Measurements from ENCODE around the gene MAML3. TPM values are rescaled to one million over a fixed set of nuclear protein-coding genes. Genes with fewer than 3 reads are reported as not detected.

Gene MAML3
- total RNA-seq, 5 donors from 2014 or later (not counting 1 experiment from before 2014, with no cell fraction given): 2.0 to 3.4 (median 2.7) TPM

- Histone ChIP-seq H3K4me3 (ENCODE audit: control insufficient read depth in 1 of 2, extremely low read depth in 1 of 2, low read length in 1 of 2) (no peak overlapping the region), H3K27me3 (replicated peaks in 1 of 2; ENCODE audit: control insufficient read depth in 2 of 2, extremely low read depth in 1 of 2, insufficient read depth in 2 of 2, low read length in 1 of 2) (no peaks in the 10 kb centered on the region), H3K36me3 (ENCODE audit: control insufficient read depth in 2 of 2, extremely low read depth in 1 of 2, insufficient read depth in 1 of 2, low read length in 1 of 2) (no peaks in the 10 kb centered on the region), H3K27ac (ENCODE audit: low read length) (no peak overlapping the region), H3K4me1 (ENCODE audit: control insufficient read depth in 1 of 2, extremely low read depth in 1 of 2, insufficient read depth in 2 of 2, low read length in 2 of 2) (no peaks in the 10 kb centered on the region), H3K9me3 (no peaks in the 10 kb centered on the region)
- no peaks in the 10 kb centered on the region for H3K36me3 Mint-ChIP-seq
- DNase-seq (no peak), ATAC-seq (replicated peaks in 1 of 4) (no peak)
- no peak overlapping the region for H3K4me3 Mint-ChIP-seq
- no peak overlapping the region for H3K27ac Mint-ChIP-seq
- peaks cover 0 to 7% (median 0%) of the 10 kb centered on the region in 3 donors for H3K4me1 Mint-ChIP-seq
- no peaks in the 10 kb centered on the region for H3K27me3 Mint-ChIP-seq
- WGBS (ENCODE audit: insufficient coverage): no CpG with 5 or more reads among the region's 2 CpGs
- H3K9me3 Mint-ChIP-seq: no peaks in the 10 kb centered on the region
- ChIA-PET POLR2A (no interaction called here), CTCF (interaction anchor here in 1 of 2 donors (0.7 kb wide), 1 partner anchor 10 kb away, joined by 4 read pairs; no protein-coding TSS in a partner anchor)
These were observed 477.6 kb downstream of the MAML3 start for GRCh38 chr4:139676365-139676764.

- H3K36me3 ChIP-seq (ENCODE audit: control insufficient read depth in 2 of 2, extremely low read depth in 1 of 2, insufficient read depth in 1 of 2, low read length in 1 of 2): no peaks in the 10 kb centered on the region
- Mint-ChIP-seq H3K4me1 (peaks cover 0 to 3% (median 0%) of the 10 kb centered on the region in 3 donors), H3K27ac (no peak overlapping the region), H3K9me3 (no peaks in the 10 kb centered on the region), H3K4me3 (no peak overlapping the region), H3K36me3 (no peaks in the 10 kb centered on the region), H3K27me3 (no peaks in the 10 kb centered on the region)
- ATAC-seq (replicated peaks in 1 of 4) (no peak), DNase-seq (no peak)
- no peaks in the 10 kb centered on the region for H3K27me3 ChIP-seq (replicated peaks in 1 of 2; ENCODE audit: control insufficient read depth in 2 of 2, extremely low read depth in 1 of 2, insufficient read depth in 2 of 2, low read length in 1 of 2)
- ChIA-PET POLR2A (no interaction called here), CTCF (interaction anchor here in 1 of 2 donors (0.7 kb wide), 1 partner anchor 19 kb away, joined by 3 read pairs; no protein-coding TSS in a partner anchor)
- WGBS (ENCODE audit: insufficient coverage): 94% methylated on average over 6 of the region's 9 CpGs
- no peaks in the 10 kb centered on the region for H3K4me1 ChIP-seq (ENCODE audit: control insufficient read depth in 1 of 2, extremely low read depth in 1 of 2, insufficient read depth in 2 of 2, low read length in 2 of 2)
- no peak overlapping the region for H3K4me3 ChIP-seq (ENCODE audit: control insufficient read depth in 1 of 2, extremely low read depth in 1 of 2, low read length in 1 of 2)
- no peak overlapping the region for H3K27ac ChIP-seq (ENCODE audit: low read length)
- no peaks in the 10 kb centered on the region for H3K9me3 ChIP-seq
These were observed 478.3 kb downstream of the MAML3 start for GRCh38 chr4:139675651-139676050.

GRCh38 chr4:139674875-139675550, 479.0 kb downstream of the MAML3 start:
- H3K36me3 Mint-ChIP-seq: no peaks in the 10 kb centered on the region
- H3K36me3 ChIP-seq (ENCODE audit: control insufficient read depth in 2 of 2, extremely low read depth in 1 of 2, insufficient read depth in 1 of 2, low read length in 1 of 2): no peaks in the 10 kb centered on the region
- H3K9me3 Mint-ChIP-seq: no peaks in the 10 kb centered on the region
- H3K4me1 Mint-ChIP-seq: no peaks in the 10 kb centered on the region
- H3K4me1 ChIP-seq (ENCODE audit: control insufficient read depth in 1 of 2, extremely low read depth in 1 of 2, insufficient read depth in 2 of 2, low read length in 2 of 2): no peaks in the 10 kb centered on the region
- ChIA-PET POLR2A (no interaction called here), CTCF (interaction anchor here in 1 of 2 donors (0.7 to 1.1 kb wide), 3 partner anchors 14 to 1686 kb away, joined by 3 to 4 read pairs (median 3); no protein-coding TSS in a partner anchor)
- no peaks in the 10 kb centered on the region for H3K27me3 ChIP-seq (replicated peaks in 1 of 2; ENCODE audit: control insufficient read depth in 2 of 2, extremely low read depth in 1 of 2, insufficient read depth in 2 of 2, low read length in 1 of 2)
- no peak overlapping the region for H3K4me3 ChIP-seq (ENCODE audit: control insufficient read depth in 1 of 2, extremely low read depth in 1 of 2, low read length in 1 of 2)
- DNase-seq: no peak
- no peak for ATAC-seq (replicated peaks in 1 of 4)
- whole genome bisulfite sequencing (ENCODE audit: insufficient coverage): 87% methylated on average over 5 of the region's 10 CpGs
- no peak overlapping the region for H3K27ac ChIP-seq (ENCODE audit: low read length)
- no peaks in the 10 kb centered on the region for H3K9me3 ChIP-seq
- H3K4me3 Mint-ChIP-seq: no peak overlapping the region
- no peaks in the 10 kb centered on the region for H3K27me3 Mint-ChIP-seq
- no peak overlapping the region for H3K27ac Mint-ChIP-seq

GRCh38 chr4:139672732-139673131, 481.3 kb downstream of the MAML3 start:
- no peaks in the 10 kb centered on the region for H3K36me3 ChIP-seq (ENCODE audit: control insufficient read depth in 2 of 2, extremely low read depth in 1 of 2, insufficient read depth in 1 of 2, low read length in 1 of 2)
- no peaks in the 10 kb centered on the region for H3K9me3 Mint-ChIP-seq
- no peaks in the 10 kb centered on the region for H3K36me3 Mint-ChIP-seq
- H3K9me3 ChIP-seq: no peaks in the 10 kb centered on the region
- no peak overlapping the region for H3K27ac Mint-ChIP-seq
- H3K4me1 Mint-ChIP-seq: no peaks in the 10 kb centered on the region
- H3K27me3 Mint-ChIP-seq: no peaks in the 10 kb centered on the region
- ChIA-PET POLR2A (no interaction called here), CTCF (interaction anchor here (0.5 to 0.7 kb wide), 5 partner anchors 15 to 886 kb away, joined by 3 to 8 read pairs (median 4); no protein-coding TSS in a partner anchor)
- no peak overlapping the region for H3K4me3 ChIP-seq (ENCODE audit: control insufficient read depth in 1 of 2, extremely low read depth in 1 of 2, low read length in 1 of 2)
- no peak overlapping the region for H3K27ac ChIP-seq (ENCODE audit: low read length)
- 100% methylated on average over 2 of the region's 4 CpGs for WGBS (ENCODE audit: insufficient coverage)
- no peaks in the 10 kb centered on the region for H3K4me1 ChIP-seq (ENCODE audit: control insufficient read depth in 1 of 2, extremely low read depth in 1 of 2, insufficient read depth in 2 of 2, low read length in 2 of 2)
- DNase-seq: no peak
- no peaks in the 10 kb centered on the region for H3K27me3 ChIP-seq (replicated peaks in 1 of 2; ENCODE audit: control insufficient read depth in 2 of 2, extremely low read depth in 1 of 2, insufficient read depth in 2 of 2, low read length in 1 of 2)
- no peak for ATAC-seq (replicated peaks in 1 of 4)
- no peak overlapping the region for H3K4me3 Mint-ChIP-seq

GRCh38 chr4:139672215-139672614, 481.8 kb downstream of the MAML3 start:
- DNase-seq (no peak), ATAC-seq (replicated peaks in 1 of 4) (no peak)
- Mint-ChIP-seq H3K9me3 (no peaks in the 10 kb centered on the region), H3K27ac (no peak overlapping the region), H3K4me1 (peaks cover 0 to 4% (median 0%) of the 10 kb centered on the region in 3 donors), H3K4me3 (no peak overlapping the region), H3K27me3 (no peaks in the 10 kb centered on the region), H3K36me3 (no peaks in the 10 kb centered on the region)
- no peaks in the 10 kb centered on the region for H3K9me3 ChIP-seq
- WGBS (ENCODE audit: insufficient coverage): no CpG with 5 or more reads among the region's 2 CpGs
- ChIA-PET POLR2A (no interaction called here), CTCF (interaction anchor here (0.5 to 0.7 kb wide), 4 partner anchors 14 to 886 kb away, joined by 3 to 8 read pairs (median 3); no protein-coding TSS in a partner anchor)
- no peak overlapping the region for H3K4me3 ChIP-seq (ENCODE audit: control insufficient read depth in 1 of 2, extremely low read depth in 1 of 2, low read length in 1 of 2)
- H3K27me3 ChIP-seq (replicated peaks in 1 of 2; ENCODE audit: control insufficient read depth in 2 of 2, extremely low read depth in 1 of 2, insufficient read depth in 2 of 2, low read length in 1 of 2): no peaks in the 10 kb centered on the region
- H3K4me1 ChIP-seq (ENCODE audit: control insufficient read depth in 1 of 2, extremely low read depth in 1 of 2, insufficient read depth in 2 of 2, low read length in 2 of 2): peaks cover 0 to under 1% of the 10 kb centered on the region in 2 experiments
- H3K36me3 ChIP-seq (ENCODE audit: control insufficient read depth in 2 of 2, extremely low read depth in 1 of 2, insufficient read depth in 1 of 2, low read length in 1 of 2): no peaks in the 10 kb centered on the region
- no peak overlapping the region for H3K27ac ChIP-seq (ENCODE audit: low read length)

- Histone ChIP-seq H3K4me1 (ENCODE audit: control insufficient read depth in 1 of 2, extremely low read depth in 1 of 2, insufficient read depth in 2 of 2, low read length in 2 of 2) (peaks cover 6 to 14% of the 10 kb centered on the region in 2 experiments), H3K9me3 (no peaks in the 10 kb centered on the region), H3K36me3 (ENCODE audit: control insufficient read depth in 2 of 2, extremely low read depth in 1 of 2, insufficient read depth in 1 of 2, low read length in 1 of 2) (no peaks in the 10 kb centered on the region), H3K4me3 (ENCODE audit: control insufficient read depth in 1 of 2, extremely low read depth in 1 of 2, low read length in 1 of 2) (no peak overlapping the region), H3K27me3 (replicated peaks in 1 of 2; ENCODE audit: control insufficient read depth in 2 of 2, extremely low read depth in 1 of 2, insufficient read depth in 2 of 2, low read length in 1 of 2) (peaks cover 0 to 2% of the 10 kb centered on the region in 2 experiments), H3K27ac (ENCODE audit: low read length) (no peak overlapping the region)
- no peaks in the 10 kb centered on the region for H3K27me3 Mint-ChIP-seq
- no peaks in the 10 kb centered on the region for H3K36me3 Mint-ChIP-seq
- H3K4me3 Mint-ChIP-seq: no peak overlapping the region
- WGBS (ENCODE audit: insufficient coverage): 83% methylated on average over 1 of the region's 3 CpGs
- ATAC-seq (replicated peaks in 1 of 4): no peak
- ChIA-PET POLR2A (no interaction called here), CTCF (interaction anchor here in 1 of 2 donors (0.6 kb wide), 1 partner anchor 110 kb away, joined by 5 read pairs; no protein-coding TSS in a partner anchor)
- no peak for DNase-seq
- no peaks in the 10 kb centered on the region for H3K9me3 Mint-ChIP-seq
- H3K4me1 Mint-ChIP-seq: peaks cover 13 to 19% (median 13%) of the 10 kb centered on the region in 3 donors
- H3K27ac Mint-ChIP-seq: no peak overlapping the region
These were observed 483.2 kb downstream of the MAML3 start for GRCh38 chr4:139670775-139671174.

Data from T-cell (primary cell).